ENCODE data around the gene MAEA.

DNA sequence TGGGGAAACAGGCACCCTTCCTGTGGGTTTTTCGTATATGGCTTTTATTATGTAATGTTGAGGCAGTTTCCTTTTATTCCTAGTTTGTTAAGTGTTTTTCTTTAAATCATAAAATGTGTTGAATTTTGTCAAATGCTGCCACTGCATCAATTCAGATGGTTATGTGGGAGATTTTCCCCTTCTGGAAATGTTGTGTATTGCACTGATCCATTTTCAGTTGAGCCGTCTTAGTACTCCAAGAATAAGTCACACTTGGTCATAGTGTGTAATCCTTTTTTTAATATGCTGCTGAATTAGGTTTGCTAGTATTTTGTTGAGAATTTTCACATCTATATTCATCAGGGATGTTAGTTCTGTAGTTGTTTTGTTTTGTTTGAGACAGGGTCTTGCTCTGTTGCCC is 31.2 kb upstream of the MAEA start:
- TF ChIP-seq CTCF (IDR thresholded peaks at IDR 0.05; ENCODE audit: borderline replicate concordance, extremely low read depth, low read length, poor library complexity, severe bottlenecking): peak; percentile 18
- no peak for TF ChIP-seq EZH2 (IDR thresholded peaks at IDR 0.05; ENCODE audit: borderline replicate concordance, low read depth, low read length, severe bottlenecking)
